Stromal cell of bone marrow (primary cell): Measurements from ENCODE around the gene MAMDC4.

Source experiments
- DNase-seq: peaks from one replicate; pipeline ENCODE4 v3.0.0-alpha.2; 2012; ENCODE audit warnings: low read depth

The MAMDC4 gene

DNA sequence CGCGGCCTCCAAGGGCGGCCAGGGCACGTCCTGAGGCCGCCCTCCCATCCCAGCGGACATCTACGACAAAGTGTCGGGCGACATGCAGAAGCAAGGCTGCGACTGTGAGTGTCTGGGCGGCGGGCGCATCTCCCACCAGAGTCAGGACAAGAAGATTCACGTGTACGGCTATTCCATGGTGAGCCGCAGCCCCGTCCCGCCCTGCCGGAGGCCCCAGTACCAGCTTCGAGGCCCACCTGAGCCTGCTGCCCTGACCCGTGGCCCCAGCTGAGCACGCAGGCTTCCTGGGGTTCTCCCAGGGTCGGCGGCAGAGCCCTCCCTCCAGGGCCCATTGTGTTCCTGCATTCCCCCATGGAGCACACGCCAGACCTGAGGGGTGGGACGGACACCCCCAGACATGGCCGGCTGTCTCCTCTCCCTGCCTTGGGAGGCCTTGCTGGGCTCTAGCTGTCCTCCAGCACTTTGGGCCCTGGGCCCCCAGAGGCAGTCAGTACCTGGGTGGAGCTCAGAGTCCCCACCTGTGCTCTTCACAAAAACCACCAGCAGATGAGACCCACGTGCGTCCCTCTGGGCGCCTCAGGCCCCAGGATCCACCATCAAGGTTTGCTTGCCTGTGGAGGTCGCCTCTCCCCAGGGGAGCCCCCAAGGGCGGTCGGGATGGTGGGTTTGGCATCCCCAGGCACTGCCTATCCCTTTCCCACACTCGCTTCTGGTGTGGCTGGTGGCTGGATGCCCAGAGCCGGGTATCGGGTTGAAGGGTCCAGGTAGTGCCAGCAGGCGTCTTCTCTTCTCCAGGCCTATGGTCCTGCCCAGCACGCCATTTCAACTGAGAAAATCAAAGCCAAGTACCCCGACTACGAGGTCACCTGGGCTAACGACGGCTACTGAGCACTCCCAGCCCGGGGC, 1.9 kb upstream of the MAMDC4 start:
- no peak for DNase-seq

DNA sequence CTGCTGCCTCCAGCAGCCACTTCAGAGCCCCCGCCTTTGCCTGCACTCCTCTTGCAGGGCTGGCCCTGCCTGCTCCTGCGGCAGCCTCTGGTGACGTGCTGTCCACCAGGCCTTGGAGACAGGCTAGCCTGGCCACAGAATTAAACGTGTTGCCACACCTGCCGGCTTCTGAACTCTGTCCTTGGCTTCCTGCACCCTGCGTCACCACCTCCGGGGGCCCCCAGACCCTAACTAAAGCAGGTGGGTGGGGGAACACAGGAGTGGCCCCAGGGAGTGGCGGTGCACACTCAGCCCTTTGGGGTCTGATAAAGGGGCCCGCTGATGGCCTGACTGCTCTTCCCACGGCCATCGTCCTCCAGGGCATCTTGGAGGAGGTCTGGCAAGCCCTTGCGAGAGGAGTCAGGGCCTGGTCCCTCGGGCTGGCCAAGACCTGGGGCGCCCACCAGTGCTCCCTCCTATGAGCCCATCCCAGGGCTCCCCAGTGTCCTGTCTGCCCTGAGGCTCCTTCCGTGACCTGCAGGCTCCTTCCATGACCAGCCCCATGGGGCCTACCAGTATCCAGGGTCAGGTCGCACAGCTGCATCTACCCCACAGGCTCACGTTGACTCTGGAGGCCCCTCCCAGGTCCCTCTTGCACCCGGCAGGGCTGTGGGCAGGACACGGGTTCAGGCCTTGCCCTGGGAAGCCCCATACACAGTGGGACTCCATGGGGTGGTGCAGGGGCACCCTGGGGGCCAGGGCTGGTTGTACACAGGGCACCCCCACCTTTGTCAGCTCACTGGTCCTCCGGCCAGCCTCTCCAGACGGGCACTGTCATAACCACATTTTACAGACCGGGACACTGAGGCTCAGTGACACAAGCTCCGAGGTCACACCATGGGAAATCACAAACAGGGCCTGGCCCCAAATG, 1.0 kb upstream of the MAMDC4 start:
- DNase-seq = no peak

DNA sequence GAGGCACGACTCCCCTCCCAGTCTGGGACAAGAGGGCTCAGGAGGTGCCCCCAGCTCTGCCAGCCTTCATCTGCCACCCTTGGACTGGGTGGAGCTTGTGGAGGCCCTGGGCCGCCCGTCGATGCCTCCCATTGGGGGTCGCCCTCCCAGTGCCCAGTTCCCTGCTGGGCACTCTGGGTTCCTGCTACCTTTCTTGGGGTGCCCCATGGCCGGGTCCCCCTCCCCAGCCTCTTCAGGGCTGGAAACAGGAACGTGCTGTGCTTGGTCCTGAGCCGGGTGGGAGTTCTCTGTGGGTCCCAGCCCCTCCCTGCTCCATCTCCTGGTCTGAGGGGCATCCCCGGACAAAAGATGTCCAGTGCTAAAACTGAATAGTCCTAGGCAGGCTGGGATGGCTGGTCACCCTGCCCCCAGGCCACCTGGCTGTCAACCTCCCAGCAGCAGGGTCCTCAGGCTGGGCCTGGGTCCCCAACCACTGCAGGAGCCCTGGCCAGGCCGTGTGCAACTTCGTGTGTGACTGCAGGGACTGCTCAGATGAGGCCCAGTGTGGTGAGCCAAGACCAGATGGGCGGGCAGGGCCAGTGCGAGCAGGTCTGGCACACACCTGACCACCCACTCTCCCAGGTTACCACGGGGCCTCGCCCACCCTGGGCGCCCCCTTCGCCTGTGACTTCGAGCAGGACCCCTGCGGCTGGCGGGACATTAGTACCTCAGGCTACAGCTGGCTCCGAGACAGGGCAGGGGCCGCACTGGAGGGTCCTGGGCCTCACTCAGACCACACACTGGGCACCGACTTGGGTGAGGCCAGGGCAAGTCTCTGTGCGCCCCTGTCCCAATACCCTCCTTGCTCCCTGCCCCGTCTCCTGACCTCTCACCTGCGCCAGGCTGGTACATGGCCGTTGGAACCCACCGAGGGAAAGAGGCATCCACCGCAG, 784 bp downstream of the MAMDC4 start:
- DNase-seq = no peak

DNA sequence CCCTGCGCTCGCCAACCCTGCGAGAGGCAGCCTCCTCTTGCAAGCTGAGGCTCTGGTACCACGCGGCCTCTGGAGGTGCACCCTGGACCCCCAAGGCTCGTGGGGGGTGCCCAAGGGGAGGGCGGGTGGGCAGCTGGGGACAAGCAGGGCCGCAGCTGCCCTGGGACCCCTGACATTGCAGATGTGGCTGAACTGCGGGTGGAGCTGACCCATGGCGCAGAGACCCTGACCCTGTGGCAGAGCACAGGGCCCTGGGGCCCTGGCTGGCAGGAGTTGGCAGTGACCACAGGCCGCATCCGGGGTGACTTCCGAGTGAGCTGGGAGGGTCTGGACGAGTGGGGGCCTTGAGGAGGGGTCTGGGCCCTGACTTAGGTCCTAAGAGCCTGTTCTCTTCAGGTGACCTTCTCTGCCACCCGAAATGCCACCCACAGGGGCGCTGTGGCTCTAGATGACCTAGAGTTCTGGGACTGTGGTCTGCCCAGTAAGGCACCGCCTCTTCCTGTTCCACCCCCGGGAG, 1.5 kb downstream of the MAMDC4 start:
- DNase-seq = no peak

DNA sequence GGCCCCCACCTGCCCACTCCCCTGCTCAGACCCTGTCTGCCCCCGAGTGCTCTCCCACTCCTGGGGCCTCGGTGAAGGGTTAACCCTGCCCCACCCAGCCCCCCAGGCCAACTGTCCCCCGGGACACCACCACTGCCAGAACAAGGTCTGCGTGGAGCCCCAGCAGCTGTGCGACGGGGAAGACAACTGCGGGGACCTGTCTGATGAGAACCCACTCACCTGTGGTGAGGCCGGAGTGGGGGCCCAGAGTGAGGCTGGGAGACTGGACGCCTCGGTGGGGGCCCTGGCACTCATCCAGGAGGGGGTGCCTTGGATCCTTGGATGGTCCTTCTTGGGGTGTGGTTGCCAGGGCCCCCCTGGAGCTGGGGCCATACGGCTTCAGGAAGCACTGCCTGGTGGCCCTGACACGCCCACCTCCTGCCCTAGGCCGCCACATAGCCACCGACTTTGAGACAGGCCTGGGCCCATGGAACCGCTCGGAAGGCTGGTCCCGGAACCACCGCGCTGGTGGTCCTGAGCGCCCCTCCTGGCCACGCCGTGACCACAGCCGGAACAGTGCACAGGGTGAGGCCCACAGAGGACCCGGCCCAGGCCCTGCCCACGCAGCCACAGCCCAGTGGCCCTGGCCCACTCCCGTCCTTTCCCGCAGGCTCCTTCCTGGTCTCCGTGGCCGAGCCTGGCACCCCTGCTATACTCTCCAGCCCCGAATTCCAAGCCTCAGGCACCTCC, 2.1 kb downstream of the MAMDC4 start:
- DNase-seq = no peak

DNA sequence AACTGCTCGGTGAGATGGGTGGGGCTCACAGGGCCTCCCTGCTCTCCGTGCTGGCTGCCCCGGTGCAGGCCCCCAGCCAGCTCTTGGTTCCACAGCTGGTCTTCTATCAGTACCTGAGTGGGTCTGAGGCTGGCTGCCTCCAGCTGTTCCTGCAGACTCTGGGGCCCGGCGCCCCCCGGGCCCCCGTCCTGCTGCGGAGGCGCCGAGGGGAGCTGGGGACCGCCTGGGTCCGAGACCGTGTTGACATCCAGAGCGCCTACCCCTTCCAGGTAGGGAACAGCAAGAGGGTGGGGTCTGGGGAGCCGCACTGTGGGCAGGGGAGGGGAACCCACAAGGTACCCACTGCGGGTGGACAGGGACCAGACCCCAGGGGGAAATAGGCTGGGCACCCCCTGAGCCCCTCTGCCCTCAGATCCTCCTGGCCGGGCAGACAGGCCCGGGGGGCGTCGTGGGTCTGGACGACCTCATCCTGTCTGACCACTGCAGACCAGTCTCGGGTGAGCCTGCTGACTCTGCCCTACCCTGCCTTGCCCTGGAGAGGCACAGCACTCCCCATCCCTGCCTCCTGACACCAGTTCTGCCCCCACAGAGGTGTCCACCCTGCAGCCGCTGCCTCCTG, 2.8 kb downstream of the MAMDC4 start:
- no peak for DNase-seq

DNA sequence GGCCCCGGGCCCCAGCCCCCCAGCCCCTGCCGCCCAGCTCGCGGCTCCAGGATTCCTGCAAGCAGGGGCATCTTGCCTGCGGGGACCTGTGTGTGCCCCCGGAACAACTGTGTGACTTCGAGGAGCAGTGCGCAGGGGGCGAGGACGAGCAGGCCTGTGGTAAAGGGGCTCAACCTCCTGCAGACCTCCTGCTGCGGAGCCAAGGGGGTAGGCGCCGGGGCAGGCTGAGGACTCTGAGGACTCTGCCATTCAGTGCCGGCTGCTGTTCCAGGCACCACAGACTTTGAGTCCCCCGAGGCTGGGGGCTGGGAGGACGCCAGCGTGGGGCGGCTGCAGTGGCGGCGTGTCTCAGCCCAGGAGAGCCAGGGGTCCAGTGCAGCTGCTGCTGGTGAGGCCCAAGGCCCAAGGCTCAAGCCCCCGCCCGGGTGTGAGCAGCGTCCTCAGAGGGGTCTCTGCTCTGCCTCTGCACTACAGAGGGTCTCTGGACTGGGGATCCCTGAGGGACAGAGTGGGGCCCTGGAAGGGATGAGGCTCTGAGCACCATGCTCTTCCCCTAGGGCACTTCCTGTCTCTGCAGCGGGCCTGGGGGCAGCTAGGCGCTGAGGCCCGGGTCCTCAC, 3.4 kb downstream of the MAMDC4 start:
- DNase-seq = no peak

DNA sequence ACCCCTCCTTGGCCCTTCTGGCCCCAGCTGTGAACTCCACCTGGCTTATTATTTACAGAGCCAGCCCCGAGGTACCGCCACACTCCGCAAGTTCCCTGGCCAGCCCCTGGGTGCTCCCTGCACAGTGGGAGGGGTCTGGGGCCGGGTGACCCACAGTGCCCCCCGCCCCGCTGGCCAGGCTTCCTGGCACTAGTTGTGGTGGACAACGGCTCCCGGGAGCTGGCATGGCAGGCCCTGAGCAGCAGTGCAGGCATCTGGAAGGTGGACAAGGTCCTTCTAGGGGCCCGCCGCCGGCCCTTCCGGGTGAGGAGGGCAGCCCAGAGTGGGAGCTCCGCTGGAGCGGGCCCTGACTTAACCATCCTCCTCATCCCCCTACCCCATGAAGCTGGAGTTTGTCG, 3.9 kb downstream of the MAMDC4 start:
- DNase-seq = no peak

DNA sequence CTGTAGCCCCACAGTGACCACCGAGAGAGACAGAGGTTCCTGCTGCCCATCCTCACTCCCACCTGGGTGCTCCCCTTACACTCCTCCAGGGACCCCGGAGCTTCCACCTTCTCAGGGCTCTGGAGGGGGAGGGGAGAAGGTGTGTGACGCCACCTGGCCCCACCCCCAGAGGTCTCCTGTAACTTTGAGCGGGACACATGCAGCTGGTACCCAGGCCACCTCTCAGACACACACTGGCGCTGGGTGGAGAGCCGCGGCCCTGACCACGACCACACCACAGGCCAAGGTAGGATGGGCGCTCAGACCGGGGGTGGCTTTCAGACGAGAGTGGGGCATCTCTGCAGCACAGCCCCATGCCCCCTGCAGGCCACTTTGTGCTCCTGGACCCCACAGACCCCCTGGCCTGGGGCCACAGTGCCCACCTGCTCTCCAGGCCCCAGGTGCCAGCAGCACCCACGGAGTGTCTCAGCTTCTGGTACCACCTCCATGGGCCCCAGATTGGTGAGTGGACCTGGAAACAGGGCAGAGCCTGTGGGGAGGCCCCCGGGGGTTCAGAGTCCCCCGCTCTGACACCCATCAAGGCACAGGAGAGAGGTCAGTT, 4.5 kb downstream of the MAMDC4 start:
- no peak for DNase-seq

DNA sequence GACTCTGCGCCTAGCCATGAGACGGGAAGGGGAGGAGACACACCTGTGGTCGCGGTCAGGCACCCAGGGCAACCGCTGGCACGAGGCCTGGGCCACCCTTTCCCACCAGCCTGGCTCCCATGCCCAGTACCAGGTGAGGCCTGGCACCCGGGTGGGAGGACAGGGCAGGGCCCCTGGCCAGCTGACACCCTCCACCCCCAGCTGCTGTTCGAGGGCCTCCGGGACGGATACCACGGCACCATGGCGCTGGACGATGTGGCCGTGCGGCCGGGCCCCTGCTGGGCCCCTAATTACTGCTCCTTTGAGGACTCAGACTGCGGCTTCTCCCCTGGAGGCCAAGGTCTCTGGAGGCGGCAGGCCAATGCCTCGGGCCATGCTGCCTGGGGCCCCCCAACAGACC, 5.0 kb downstream of the MAMDC4 start:
- DNase-seq = no peak

DNA sequence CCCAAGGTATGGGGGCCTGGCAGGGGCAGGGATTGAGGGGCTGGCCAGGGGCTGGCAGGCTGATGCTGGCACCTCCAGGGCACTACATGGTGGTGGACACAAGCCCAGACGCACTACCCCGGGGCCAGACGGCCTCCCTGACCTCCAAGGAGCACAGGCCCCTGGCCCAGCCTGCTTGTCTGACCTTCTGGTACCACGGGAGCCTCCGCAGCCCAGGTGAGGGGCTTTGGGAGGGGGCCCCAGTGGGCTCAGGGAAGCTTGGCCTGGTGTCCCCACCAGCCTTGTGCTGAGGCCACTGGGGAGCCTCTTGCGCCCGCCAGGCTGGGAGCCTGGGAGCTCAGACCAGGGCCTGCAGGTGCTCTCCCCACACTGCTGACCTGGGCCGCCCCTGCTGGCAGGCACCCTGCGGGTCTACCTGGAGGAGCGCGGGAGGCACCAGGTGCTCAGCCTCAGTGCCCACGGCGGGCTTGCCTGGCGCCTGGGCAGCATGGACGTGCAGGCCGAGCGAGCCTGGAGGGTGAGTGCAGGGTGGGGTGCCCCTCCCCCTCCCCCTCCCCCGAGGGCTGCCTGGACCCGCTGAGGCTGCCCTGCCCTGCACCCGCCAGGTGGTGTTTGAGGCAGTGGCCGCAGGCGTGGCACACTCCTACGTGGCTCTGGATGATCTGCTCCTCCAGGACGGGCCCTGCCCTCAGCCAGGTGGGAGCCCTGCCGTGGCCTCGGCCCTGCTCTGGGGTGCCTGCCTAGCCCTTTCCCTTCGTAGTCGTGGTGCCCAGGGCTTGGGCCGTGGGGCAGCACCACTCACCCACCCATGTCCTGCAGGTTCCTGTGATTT, 5.7 kb downstream of the MAMDC4 start:
- no peak for DNase-seq

DNA sequence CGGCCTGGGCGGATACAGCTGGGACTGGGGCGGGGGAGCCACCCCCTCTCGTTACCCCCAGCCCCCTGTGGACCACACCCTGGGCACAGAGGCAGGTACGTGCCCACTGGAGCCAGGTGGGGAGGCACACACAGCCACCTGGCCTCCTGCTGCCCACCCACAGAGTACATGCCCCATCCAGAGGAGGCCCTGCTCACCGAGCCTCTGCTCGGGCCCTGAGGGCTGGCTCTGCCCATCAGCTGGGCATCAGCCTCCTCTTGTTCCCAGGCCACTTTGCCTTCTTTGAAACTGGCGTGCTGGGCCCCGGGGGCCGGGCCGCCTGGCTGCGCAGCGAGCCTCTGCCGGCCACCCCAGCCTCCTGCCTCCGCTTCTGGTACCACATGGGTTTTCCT, 6.3 kb downstream of the MAMDC4 start:
- DNase-seq = no peak

DNA sequence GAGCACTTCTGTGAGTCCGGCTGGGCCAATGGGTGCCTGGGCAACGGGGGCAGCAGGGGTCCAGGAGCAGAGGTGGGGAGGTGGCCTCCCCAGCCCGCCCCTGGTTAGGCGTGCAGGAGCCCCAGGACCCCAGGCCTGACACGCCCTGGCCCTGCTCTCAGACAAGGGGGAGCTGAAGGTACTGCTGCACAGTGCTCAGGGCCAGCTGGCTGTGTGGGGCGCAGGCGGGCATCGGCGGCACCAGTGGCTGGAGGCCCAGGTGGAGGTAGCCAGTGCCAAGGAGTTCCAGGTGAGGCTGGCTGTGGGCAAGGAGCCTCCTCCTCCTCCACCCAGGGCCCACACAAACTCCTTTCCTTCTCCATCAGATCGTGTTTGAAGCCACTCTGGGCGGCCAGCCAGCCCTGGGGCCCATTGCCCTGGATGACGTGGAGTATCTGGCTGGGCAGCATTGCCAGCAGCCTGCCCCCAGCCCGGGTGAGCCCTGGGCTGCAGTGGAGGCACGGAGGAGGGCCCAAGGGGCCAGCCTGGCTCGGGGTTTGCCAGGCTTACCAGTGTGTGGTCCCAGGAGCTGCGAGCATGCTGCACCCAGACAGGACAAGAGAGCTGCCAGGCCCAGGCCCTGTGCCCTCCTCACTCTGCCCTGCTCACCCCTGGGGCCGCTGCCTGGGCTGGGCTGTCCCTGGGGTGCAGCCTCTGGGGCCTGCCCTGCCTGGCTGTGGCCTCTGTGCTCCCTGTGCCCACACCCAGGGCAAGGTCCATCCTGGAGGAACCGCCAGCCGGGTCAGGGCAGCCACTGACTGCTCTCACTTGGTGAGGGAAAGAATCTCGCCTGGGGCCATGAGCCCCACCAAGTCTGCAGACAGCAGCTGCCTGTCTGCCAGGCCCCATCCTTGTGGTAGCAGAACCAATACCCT, 7.0 kb downstream of the MAMDC4 start:
- DNase-seq = no peak

DNA sequence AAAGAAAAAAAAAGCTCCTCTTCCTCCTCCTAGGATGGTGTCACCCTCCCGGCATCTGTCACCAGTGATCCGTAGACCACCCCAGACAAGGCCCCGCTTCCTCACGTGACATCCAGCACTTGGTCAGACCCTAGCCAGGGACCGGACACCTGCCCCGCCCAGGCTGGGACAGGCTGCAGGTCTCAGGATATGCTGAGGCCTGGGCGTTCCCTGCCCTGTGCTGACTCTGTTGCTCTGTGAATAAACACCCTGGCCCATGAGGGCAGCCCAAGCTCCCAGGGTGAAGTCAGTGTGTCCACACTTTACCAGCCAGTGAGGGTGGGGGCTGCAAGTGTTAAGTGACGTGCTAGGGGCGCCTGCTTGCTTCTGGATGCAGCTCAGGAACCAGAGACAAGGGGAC, 8.4 kb downstream of the MAMDC4 start:
- DNase-seq = no peak

DNA sequence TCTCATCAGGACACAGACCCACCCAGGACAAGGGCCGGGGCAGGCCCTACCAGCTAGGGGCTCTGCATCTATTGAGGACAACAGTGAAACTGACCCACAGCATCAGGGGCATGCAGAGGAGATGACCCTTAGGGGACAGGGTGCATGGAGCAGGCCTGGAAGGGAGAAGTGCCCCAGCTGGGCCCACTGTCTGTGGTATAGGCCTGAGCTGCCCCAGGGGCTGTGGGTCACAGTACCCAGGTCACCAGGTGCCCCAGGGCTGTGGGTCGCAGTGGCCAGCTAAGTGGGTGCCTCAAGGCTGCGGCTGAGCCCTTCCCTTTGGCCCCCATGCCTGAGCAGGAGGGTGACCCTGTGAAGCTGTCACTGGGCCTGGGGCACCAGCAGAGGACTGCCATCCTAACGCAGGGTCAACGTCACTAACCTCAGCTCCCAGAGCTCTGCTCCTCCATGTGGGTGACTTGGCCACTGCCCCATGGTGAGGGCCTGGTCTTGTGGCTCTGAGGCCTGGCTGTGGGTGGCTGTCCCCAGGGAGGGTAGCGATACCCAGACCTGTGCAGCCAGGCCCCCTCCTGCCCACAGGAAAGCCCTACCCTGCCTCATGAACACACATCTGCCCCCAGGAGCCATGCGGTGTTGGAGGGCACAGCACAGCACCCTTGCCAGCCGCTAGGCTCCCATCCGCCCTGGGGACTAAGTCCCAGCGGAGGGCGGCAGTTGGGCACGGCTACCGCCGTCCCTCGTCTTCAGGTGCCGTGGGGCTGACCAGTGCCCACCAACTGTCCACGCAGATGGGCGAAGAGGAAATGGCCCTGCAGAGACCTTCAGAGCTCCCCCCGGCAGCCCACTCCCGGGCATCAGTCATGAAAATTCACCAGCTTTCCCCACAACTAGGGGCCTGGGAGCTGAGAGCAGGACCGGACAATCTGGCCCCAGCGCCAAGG, 9.1 kb downstream of the MAMDC4 start:
- no peak for DNase-seq

DNA sequence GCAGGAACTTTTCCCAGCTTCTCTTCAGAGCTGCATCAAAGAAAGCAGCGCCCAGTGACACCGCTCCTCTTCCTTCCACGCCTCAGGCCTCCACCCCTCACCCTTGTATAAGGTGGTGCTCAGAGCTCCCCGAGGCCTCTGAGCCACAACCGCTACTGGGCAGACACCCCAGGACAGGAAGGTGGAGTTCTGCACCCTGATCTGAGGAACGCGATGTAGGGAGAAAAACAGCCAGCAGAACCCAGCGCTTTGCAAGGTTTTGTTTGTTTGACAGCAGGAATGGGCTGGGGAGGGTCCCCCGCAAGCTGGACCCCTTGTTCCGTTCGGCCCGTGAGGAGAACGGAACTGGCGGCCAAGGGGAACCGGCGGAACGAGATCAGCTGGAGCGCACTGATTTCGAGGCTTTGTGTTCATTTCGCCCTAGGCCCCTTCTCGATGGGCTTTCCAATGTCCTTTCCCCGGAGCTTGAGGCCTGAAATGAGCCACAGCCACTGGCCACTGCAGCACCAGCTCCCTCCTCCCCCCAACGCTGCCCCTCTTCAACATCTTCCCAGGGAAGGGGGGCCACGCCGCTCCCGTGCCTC, 9.8 kb downstream of the MAMDC4 start:
- DNase-seq = no peak
